Calu3 (cell line): Measurements from ENCODE around the gene METTL6. TPM values are rescaled to one million over a fixed set of nuclear protein-coding genes. Genes with fewer than 3 reads are reported as not detected.

ENCODE experiments used
- BruUV-seq: library from RNA; stranded (reverse); fragments of 400-500 nt; replicated peaks from 2 replicates; lab custom pipeline; 2021; lab: Mats Ljungman, UMichigan
- CTCF ChIA-PET: fragments of 300-600 bp; sonication (Branson Sonifier 250); formaldehyde crosslinking; loops from one replicate; lab custom pipeline; 2022; ENCODE audit warnings: antibody characterized with exemption; lab: Charles Lee
- DNase-seq: peaks from one replicate; pipeline ENCODE4 v3.0.0; 2022
- H3K27ac Mint-ChIP-seq: one replicate; pipeline ENCODE4 v1.8.0; 2022; ENCODE audit warnings: mixed read lengths; ENCODE audit not compliant: unreplicated experiment
- H3K27me3 Mint-ChIP-seq: one replicate; pipeline ENCODE4 v1.8.0; 2022; ENCODE audit warnings: mixed read lengths; ENCODE audit not compliant: unreplicated experiment
- H3K36me3 Mint-ChIP-seq: one replicate; pipeline ENCODE4 v1.8.0; 2022; ENCODE audit warnings: mild to moderate bottlenecking, moderate library complexity, mixed read lengths; ENCODE audit not compliant: insufficient read depth, unreplicated experiment
- H3K4me1 Mint-ChIP-seq: one replicate; pipeline ENCODE4 v1.8.0; 2022; ENCODE audit warnings: mild to moderate bottlenecking, low read depth, mixed read lengths; ENCODE audit not compliant: unreplicated experiment
- H3K4me3 Mint-ChIP-seq: one replicate; pipeline ENCODE4 v1.8.0; 2022; ENCODE audit warnings: mild to moderate bottlenecking, low read depth, moderate library complexity, mixed read lengths; ENCODE audit not compliant: unreplicated experiment
- H3K9me3 Mint-ChIP-seq: one replicate; pipeline ENCODE4 v1.8.0; 2022; ENCODE audit warnings: low read depth, mixed read lengths; ENCODE audit not compliant: unreplicated experiment
- CTCF ChIP-seq: fragments of 200-600 bp; IDR thresholded peaks from one replicate; pipeline ENCODE4 v1.8.0; 2022; ENCODE audit warnings: antibody characterized with exemption; ENCODE audit not compliant: unreplicated experiment
- intact Hi-C: fragments of 100-400 bp; cut with micrococcal nuclease; formaldehyde crosslinking; loops from one replicate; pipeline ENCODE4 v1.10.0; 2022; ENCODE audit not compliant: unreplicated experiment
- total RNA-seq: library from RNA; stranded (reverse); gene quantifications from 2 replicates; pipeline ENCODE4 v1.2.3, GENCODE V29; 2022

Gene METTL6
- total RNA-seq, 1 experiment from 2014 or later: 23.0 TPM

- Mint-ChIP-seq H3K27ac (no peak overlapping the region), H3K4me3 (no peak overlapping the region), H3K4me1 (no peaks in the 10 kb centered on the region), H3K36me3 (no peaks in the 10 kb centered on the region), H3K9me3 (no peaks in the 10 kb centered on the region), H3K27me3 (no peaks in the 10 kb centered on the region)
- intact Hi-C loops: loop anchor here (5.0 kb wide), 1 partner anchor 207 kb away; no protein-coding TSS in a partner anchor
- no TSS peak for BruUV-seq
- no peak for TF ChIP-seq CTCF
- CTCF ChIA-PET: no interaction called here
- no peak for DNase-seq
Observed at GRCh38 chr3:15409239-15409638, 18.1 kb downstream of the METTL6 start.

GRCh38 chr3:15405448-15406050, 21.8 kb downstream of the METTL6 start:
- Mint-ChIP-seq H3K27ac (no peak overlapping the region), H3K27me3 (no peaks in the 10 kb centered on the region), H3K4me3 (no peak overlapping the region), H3K36me3 (no peaks in the 10 kb centered on the region), H3K4me1 (no peaks in the 10 kb centered on the region), H3K9me3 (no peaks in the 10 kb centered on the region)
- TF ChIP-seq CTCF: no peak
- BruUV-seq: no TSS peak
- CTCF ChIA-PET: interaction anchor here (0.6 to 1.7 kb wide), 5 partner anchors 18 to 203 kb away, joined by 3 to 43 read pairs (median 4); no protein-coding TSS in a partner anchor
- intact Hi-C loops: loop anchor here (2.0 to 5.0 kb wide), 3 partner anchors 137 to 297 kb away; no protein-coding TSS in a partner anchor
- DNase-seq: no peak

GRCh38 chr3:15404767-15405166, 22.6 kb downstream of the METTL6 start:
- Mint-ChIP-seq H3K4me3 (no peak overlapping the region), H3K36me3 (no peaks in the 10 kb centered on the region)
- DNase-seq: no peak

GRCh38 chr3:15403965-15404364, 23.4 kb downstream of the METTL6 start:
- CTCF ChIA-PET: no interaction called here
- Mint-ChIP-seq H3K27me3 (no peaks in the 10 kb centered on the region), H3K4me3 (no peak overlapping the region), H3K9me3 (no peaks in the 10 kb centered on the region), H3K36me3 (no peaks in the 10 kb centered on the region), H3K27ac (no peak overlapping the region), H3K4me1 (no peaks in the 10 kb centered on the region)
- no peak for TF ChIP-seq CTCF
- intact Hi-C loops: loop anchor here (2.0 kb wide), 2 partner anchors 135 to 295 kb away; no protein-coding TSS in a partner anchor
- DNase-seq: no peak
- BruUV-seq: no TSS peak

More at GRCh38 chr3:15404767-15405166, 22.6 kb downstream of the METTL6 start:
- Mint-ChIP-seq H3K4me1 (no peaks in the 10 kb centered on the region), H3K9me3 (no peaks in the 10 kb centered on the region), H3K27me3 (no peaks in the 10 kb centered on the region), H3K27ac (no peak overlapping the region)
- intact Hi-C loops: loop anchor here (2.0 to 5.0 kb wide), 3 partner anchors 136 to 296 kb away; no protein-coding TSS in a partner anchor
- no peak for TF ChIP-seq CTCF
- CTCF ChIA-PET: interaction anchor here (0.6 to 1.7 kb wide), 5 partner anchors 18 to 202 kb away, joined by 3 to 43 read pairs (median 4); no protein-coding TSS in a partner anchor
- no TSS peak for BruUV-seq
